Keratinocyte (primary cell): ENCODE data around the gene ETNK1.

Source experiments
- CTCF ChIP-seq, 3 experiments: IDR thresholded peaks in 1 of 3; conservative IDR thresholded peaks in 1 of 3; optimal IDR thresholded peaks in 1 of 3; 2 replicates in 2 of 3; 3 replicates in 1 of 3; pipeline versions ENCODE3 to v1.5.1; 2011; ENCODE audit warnings: low read length in 3 of 3, mild to moderate bottlenecking in 3 of 3, moderate library complexity in 2 of 3, control low read depth in 1 of 3, inconsistent platforms in 1 of 3; ENCODE audit not compliant: insufficient read depth in 2 of 3; ENCODE audit errors: extremely low read depth in 1 of 3
- EZH2 ChIP-seq: IDR thresholded peaks from one replicate; pipeline ENCODE4 v1.6.1; 2012; ENCODE audit warnings: inconsistent platforms, mild to moderate bottlenecking, low read length, moderate library complexity

- TF ChIP-seq CTCF (optimal IDR thresholded peaks at IDR 0.05 in 1 of 3, IDR thresholded peaks at IDR 0.05 in 1 of 3, conservative IDR thresholded peaks at IDR 0.05 in 1 of 3; ENCODE audit: extremely low read depth in 1 of 3, insufficient read depth in 2 of 3, low read length in 3 of 3) (no peak), EZH2 (no peak)
Observed at GRCh38 chr12:22668441-22668840, 43.5 kb downstream of the ETNK1 start.
